HG02571 (cell line): ENCODE measurements around the gene TMEM164.
"Not testable (repeated sequence)": the region's sequence is repeated elsewhere in the genome, so short reads cannot be mapped to it uniquely, and the experiment has no call there.

Experiments
- ATAC-seq: cut with Tn5 transposase; IDR thresholded peaks from one replicate; pipeline ENCODE4 v1.9.1; 2021; ENCODE audit warnings: mild to moderate bottlenecking, moderate library complexity; ENCODE audit not compliant: unreplicated experiment

Gene TMEM164

DNA sequence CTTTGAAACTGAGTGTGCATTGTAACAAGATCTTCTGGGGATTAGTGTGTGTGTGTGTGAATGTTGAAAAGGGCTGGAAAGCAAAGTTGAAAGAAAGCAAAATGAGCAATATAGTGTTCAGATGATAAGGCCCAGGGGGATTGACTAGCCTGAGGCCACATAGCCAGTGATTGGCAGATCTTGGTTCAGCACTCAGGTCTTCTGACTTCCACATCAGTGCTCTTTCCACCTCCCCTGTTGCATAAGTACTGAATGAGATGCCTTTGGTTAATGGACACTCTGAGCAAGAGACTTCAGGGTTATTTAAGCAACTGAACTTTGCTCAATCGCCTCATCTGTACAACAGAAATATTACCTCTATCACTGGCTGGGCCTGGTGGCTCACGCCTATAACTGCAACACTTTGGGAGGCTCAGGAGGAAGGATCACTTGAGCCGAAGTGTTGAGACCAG is 120.4 kb downstream of the TMEM164 start:
- no peak for ATAC-seq

DNA sequence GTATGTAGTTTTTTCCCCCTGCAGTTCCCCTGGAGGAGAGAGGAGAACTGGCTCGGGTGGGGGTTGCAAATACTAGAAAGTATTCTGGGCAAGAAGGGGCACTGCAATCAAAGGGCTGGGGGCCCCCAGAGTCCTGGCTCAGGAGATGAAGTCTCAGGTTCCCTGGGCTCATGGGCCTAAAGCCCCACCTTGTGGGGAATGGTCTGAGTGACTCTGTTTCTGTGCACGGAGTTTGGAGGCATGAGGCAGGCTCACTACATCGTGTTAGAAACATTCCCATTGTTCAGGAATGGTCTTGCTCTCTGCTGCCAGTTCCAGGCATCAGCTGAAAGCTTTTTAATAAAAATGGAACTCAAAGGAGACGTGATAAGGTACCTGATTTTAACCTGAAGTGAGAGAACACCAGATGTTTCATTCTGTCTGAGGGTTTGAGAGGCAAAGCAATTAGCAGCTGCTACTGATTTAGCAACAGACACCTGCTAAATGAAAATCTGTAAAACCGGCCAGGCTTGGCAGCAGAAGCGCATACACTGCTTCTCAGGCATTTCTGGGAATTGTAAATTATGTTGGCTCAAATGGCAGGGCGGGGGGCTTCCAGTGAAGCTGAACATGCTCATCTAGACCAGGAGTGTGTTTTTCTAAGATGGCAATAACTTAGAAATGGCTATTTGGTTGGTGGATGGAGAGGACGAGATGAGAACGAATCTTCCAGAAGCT is 122.7 kb downstream of the TMEM164 start:
- ATAC-seq = no peak

DNA sequence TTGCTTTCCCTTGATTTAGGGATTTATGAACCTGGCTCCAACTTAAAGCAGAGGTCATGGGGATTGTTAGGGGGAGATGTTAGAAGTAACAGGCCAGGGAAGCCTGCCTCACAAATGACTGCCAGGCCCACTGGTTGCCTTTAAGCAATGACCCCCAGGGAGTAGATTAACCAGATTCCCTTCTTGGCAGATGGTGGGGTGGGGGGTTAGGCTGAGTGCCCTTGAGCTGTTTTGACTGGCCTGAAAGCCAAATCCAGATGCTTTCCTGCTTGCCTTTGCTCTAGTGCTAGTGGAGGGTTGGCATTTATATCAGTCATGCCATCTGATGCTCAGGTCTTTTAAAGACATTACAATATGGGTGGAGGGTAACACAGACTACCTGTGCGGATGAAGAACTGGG is 128.1 kb downstream of the TMEM164 start:
- no peak for ATAC-seq

DNA sequence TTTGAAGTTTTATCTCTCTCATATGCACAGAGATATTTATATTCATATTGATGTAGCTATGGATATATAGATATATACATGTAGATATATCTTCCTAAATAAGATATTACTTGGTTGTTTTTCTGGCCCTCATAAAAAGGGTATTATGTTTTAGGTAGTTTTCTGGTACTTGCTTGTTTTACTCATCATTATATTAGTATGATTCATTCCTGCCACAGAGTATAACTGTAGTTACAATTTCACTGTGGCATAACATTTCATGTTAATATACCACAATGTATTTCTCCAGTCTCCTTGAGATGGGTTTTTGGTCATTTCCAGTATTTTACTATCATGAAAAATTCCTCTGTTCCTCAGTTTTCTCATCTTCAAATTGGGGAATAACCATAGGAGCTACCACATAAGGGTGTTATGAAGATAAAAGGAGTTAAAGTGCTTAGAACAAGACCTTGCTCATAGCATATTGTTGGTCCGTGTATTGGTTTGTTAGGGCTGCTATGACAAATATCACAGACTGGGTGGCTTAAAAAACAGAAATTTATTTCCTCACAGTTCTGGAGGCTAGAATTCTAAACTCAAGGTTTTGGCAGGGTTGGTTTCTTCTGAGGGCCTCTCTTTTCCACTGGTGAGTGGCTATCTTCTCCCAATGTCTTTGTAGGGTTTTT is 129.7 kb downstream of the TMEM164 start:
- ATAC-seq = no peak

DNA sequence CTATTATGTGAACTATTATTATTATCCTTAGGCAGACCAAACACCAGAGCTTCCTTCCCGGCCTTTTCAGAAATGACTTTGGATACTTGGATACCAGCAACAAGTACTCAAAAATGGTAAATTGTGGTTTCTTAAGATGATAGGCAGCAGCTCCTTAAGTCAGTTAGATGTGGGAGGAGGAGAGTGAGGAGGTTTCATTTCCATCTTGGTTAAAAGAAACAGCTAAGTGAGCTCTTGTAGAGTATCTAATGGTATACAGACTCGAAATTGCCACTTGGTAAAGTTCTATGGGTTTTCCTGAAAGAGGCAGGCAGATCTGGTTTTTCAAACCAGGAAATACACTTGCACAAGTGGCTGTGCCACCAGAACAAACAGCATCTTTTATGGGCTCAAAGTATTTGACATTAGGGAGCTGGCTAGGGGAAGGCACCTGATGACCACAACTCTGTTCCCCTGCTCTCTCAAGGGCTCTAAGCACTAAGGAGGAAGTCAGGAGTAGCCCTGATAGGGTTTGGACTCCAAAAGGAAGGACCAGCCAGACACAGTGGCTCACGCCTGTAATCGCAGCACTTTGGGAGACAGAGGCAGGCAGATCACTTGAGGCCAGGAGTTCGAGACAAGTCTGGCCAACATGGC is 130.9 kb downstream of the TMEM164 start:
- ATAC-seq = peak; percentile 68

DNA sequence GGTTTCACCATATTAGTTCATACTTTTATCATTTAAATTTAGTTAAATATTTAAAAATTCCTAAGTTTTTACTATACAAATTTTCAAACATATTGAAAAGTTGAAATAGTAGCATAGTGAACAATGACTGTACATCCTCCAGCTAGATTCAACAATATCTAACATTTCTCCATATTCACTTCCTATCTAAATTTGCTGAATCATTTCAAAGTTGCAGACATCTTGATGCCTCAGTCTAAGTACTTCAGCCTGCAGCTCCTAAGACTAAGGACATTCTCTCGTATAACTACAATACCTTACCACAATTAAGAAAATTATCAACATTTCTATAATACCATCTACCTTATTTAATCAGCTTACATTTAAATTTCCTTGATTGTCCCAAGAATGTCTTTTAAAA is 132.7 kb downstream of the TMEM164 start:
- ATAC-seq = no peak

DNA sequence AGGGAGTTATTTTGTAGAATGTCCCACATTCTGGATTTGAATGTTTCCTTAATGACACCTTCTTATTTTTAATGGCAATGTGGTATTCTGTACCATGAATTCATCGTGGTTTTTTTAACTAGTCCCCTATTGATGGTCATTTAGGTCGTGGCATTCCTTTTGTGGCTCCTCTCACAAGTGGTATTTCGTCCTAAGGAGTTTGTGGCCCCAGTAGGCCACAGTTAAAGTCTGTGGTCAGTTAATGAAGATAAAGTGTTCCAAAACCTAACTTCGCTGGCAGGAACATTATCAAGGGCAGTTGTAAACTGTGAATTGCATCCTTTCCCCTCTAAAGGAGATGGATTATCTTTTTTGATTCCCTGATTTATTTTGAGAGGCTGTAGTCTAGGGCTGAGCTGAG is 133.2 kb downstream of the TMEM164 start:
- ATAC-seq = no peak

DNA sequence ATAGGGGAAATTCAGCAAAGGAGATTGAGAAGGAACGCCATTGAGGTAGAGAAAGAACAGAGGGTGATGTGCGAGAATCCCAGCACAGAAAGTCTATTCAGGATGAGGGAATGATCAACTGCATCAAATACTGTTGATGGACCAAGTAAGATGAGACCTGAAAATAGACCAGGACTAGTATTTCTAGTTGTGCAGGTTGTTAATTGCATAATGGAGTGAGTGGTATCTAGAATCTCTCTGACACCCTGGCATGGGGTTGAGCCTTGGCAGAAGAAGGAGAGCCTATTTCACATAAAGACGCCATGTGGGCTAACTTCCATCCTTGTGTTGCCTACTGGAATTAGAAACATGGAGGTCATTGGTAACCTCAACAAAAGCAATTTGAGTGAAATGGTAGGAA is 135.6 kb downstream of the TMEM164 start:
- no peak for ATAC-seq

DNA sequence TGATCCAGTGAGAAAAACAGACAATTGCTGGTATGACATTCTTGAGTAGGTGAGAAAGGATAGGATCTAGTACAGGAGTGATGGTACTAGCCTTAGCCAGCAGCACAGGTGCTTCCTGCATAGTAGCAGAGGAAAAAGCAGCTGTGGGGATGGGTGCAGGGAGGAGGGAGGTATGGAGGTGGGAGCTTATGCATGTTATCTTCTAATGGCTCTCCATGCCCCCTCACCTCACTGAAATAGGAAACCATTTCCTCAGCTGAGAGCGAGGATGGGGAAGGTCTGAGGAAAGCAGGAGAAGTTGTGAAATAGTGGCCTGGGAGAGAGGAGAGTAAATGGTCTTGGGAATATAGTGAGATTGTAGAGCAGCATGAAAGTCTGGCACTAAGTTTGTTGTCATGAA is 136.3 kb downstream of the TMEM164 start:
- no peak for ATAC-seq

DNA sequence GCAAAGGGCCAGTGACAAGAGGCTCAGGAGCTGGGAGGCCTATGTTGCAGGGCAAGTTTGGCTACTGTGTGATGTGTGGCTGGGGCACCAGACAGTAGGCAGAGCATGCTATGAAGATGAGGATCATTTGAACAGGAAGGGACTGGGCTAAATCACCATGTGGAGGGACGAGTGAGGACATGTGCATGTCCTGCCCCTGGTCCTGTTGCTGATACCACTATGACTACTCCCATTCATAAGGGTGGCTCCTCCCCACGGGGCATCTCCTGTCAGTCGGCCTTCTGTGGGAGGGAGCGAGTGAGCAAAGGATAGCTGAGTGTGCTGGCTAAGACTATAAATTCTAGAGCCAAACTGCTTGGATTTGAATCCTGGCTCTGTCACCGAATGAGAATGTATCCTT is 139.2 kb downstream of the TMEM164 start:
- ATAC-seq = no peak

DNA sequence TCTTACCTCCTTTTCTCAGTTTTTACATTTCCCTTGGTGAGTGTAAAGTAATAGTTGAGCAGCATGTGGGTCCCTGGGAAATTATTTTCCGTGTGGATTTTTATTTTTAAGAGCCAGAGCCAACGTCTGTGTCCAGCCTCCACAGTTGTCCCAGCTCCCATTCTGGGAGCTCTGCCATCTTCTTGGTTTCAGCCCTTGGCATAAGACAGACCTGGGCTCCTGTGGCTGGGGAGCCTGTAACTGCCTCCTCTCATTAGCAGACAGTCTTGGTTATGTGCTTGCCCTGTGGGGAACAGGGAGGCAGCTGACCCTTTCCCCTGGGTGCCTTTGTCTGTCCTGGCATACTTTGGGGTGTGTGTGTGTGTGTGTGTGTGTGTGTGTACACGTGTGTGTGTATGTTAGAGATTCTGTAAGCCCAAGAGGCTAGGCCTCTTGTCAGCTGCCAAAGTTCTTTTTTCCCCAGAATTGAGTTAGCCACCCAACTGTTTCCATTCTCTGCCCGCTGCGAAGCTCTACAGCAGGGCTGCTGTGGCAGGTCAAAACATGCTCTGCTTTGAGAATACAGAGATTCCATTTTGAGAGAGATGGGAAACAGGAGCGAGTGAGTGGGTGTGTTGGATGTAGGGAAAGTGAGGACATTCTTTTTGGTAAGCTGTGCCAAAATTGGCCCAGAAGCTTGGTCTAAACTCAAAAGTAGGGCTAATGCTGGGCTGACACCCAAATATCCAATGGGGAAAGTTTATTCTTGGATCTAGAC is 140.7 kb downstream of the TMEM164 start:
- ATAC-seq = no peak

DNA sequence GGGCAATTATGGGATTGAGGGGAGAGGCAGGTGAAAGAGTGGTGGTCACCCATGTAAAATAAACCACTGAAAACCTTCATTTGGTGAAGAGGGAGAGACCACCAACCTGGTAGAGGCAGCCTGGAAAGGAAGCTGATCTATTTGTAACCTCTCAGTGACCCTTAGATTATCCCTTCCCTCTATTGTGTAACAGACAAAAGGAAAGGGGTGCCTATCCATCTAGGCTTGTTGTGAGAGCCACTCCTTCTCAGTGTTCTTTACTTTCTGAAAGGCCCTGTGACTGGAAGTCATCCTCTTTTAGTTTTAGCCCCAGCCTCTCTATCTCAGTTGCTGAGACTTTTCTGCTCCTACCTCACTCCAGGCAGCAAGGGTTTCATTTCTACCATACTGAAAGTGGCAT is 142.4 kb downstream of the TMEM164 start:
- no peak for ATAC-seq

DNA sequence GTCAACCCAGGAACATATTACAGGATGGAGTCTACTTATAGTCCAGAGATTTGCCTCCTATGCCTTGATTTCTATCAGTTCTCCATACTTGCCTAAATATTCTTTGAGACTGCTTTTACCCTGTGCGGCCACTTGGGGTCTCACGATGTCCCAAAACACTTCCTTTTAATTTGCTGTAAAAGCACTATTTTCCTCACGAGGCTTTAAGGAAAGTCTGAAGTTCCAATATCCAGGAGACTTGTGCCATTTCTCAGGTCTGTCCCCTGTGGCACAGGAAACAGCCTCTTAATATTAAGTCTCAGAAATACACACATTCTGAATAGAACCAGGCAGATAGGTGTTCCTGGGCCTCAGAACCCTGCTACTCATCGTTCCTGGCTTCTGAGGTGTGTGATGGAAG is 142.9 kb downstream of the TMEM164 start:
- ATAC-seq = peak; percentile 56

DNA sequence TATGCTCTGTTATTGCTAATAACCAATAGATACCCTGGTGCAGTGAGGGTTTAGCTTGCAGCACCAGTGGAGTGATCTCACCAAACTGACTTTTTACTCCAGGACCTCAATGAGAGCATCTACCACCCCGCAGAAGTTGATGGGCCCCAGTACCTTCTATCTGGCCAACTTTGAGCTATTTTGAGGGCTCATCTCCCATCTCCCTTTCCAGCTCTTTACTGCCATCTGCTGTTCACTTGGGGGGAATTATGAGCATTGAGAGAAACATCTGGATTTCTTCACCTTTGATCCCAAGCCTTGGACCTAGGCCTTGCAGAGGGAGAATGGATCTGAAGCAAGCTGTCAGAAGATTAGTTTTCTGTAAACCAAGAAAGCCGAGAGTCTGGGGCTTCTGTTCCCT is 143.6 kb downstream of the TMEM164 start:
- ATAC-seq = peak; percentile 66

DNA sequence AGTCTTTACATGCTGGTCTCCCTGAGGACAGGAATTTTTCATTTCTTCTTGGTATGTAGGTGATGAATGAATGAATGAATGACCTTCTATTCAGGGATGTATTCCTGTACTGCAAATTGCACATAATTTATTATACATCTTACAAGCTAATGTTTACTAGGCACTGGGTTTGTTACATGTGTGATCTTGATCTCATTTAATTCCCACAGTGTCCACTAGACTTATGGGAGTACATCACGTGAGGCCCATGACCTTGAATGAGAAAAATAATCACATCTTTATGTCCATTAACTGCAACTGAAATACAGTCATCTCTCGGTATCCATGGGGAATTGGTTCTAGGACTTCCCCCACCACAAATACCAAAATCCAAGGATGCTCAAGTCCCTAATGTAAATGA is 150.3 kb downstream of the TMEM164 start:
- ATAC-seq = no peak

DNA sequence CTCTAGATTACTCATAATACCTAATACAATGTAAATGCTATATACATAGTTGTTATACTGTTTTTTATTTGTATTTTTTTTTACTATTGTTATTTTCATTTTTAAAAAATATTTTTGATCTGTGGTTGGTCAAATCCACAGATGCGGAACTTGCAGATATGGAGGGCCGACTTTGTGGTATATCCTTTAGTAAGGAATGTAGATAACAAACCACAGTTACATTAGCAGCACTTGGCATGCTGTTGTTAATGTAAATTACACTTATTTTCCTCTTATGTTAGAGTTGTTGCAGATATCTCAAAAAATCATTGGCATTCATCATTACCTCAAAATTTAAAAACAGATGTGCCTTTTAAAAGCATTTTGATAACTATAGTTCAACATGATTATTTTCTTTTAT is 151.0 kb downstream of the TMEM164 start:
- no peak for ATAC-seq

DNA sequence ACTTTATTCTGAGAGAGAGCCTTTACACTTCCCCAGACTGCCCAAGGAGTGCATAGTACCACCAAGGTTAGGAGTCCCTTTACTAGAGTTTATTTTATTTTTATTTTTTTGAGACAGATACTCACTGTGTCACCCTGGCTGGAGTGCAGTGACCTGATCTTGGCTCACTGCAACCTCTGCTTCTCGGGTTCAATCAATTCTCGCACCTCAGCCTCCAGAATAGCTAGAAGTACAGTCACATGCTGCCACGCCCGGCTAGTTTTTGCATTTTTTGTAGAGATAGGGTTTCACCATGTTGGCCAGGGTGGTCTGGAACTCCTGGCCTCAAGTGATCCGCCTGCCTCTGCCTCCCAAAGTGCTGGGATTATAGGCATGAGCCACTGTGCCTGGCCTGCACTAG is 151.4 kb downstream of the TMEM164 start:
- not testable (repeated sequence) for ATAC-seq

DNA sequence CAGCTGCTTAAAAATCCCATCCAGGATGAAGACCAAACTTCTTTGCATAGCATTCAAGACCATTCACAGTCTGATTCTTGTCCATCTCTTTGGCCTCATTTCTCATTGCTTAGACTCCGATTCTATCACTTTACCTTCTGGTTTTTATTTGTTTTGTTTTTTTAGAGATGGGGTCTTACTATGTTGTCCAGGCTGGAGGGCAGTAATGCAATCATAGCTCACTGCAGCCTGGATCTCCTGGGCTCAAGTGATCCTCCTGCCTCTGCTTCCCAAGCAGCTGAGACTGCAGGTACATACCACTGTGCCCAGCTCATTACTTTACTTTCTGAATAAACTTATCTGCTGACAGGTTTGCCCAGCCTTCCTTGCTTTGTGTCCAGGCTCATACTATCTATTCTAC is 152.8 kb downstream of the TMEM164 start:
- ATAC-seq = no peak

DNA sequence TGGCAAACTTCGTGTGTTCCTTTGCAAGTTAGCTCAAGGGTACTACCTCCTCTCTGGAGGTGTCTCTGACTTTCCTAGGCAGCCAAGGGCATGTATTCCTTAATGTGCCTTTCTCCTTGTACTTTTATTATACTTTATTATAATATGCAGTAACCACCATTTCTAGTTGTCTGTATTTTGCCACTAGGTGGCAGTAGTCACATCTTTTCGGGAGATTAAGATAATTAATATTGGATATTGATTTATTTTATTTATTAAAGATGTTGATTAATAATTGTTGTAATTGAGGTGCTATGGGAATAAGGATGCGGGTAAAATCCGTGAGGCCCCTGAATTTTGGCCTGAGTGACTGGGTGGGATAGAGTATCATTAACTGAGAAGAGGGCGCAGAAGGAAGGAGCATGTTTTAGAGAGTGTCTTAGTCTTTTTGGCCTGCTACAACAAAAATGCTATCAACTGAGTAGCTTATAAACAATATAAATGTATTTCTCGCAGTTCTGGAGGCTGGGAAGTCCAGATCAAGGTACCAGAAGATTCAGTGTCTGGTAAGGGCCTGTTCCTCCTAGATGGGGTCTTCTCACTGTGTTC is 153.3 kb downstream of the TMEM164 start:
- no peak for ATAC-seq

DNA sequence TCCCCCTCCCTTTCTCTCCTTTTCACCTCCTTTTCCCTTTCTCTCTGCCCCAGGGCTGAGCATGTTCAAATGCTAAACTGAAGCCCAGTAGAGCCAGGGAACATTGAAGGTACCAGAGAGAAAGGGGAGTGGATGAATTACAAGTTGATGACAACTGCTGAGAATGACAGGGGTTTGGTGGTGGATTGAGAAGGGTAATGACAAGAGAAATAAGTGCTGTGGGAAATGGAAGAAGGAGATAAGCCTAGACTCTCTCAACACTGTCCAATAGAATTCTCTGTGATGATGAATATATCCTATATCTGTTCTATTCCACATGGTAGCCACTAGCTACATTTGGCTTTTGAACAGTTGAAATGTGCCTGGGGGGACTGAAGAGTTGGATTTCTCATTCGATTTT is 154.5 kb downstream of the TMEM164 start:
- ATAC-seq = no peak

DNA sequence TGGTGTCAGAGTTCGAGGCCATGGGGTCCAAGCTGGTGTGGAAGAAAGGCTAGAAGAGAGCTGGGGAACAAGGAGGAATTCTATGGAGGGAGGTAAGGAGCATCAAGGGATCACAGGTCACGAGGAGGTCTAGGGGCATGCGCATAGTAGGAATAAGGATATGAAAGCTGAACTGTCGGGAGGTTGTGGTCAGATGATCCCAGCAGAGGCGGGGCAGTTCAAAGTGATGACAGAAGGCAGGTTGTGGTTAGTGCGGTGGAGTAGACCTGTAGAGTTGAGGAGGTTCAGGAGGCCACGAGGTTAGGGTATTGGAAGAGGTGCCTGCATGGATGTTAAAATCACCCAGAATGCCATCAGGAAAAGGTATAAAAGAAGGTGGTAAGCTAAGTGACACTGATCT is 156.3 kb downstream of the TMEM164 start:
- ATAC-seq = no peak
